ENCODE measurements around the gene SKI.

DNA sequence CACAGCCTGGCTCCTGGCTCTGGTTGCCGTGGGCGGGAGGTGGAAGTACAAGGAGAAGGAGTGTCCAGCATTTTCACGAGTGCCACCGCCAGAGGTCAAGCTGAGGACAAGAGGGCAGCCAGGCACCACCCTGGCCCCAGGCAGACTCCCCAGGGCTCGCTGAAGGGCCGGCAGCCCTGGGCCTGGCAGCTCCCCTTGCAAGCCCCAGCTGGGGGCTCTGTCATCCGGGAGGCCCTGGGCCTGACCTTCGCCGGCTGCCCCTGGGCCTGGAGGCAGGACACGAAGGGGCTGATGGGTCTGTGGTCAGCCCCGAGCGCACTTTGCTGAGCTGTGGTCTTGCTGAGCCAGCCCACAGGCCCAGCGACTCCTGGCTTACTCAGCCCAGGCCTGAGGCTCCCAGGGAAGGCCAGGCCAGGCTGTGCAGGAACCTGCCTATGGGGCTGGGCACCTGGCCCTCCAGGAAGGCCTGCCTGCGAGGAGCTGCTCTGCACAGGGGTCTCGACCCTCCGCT, 88.4 kb downstream of the SKI start:
- TF ChIP-seq POLR2AphosphoS5 (IDR thresholded peaks at IDR 0.05; ENCODE audit: low read depth, low read length) (no peak), TAF1 (IDR thresholded peaks at IDR 0.05; ENCODE audit: borderline replicate concordance, low read depth, low read length) (no peak)

All from GM12892 (cell line).